DOHH2 (cell line): Measurements from ENCODE around the gene LRRTM4.

Experiments
- H3F3A ChIP-seq: fragments of 200-600 bp; sonication (generic), shearing (Covaris generic); 2 replicates; pipeline ENCODE4 v1.6.0; 2016; ENCODE audit warnings: antibody characterized with exemption, mild to moderate bottlenecking; ENCODE audit not compliant: control insufficient read depth, insufficient read depth
- H3K27ac ChIP-seq: fragments of 200-600 bp; sonication (generic); 2 replicates; pipeline ENCODE4 v1.5.1; 2014; ENCODE audit warnings: low read depth, mild to moderate bottlenecking, low read length, moderate library complexity
- H3K27me3 ChIP-seq: fragments of 200-600 bp; sonication (generic); 2 replicates; pipeline ENCODE4 v1.6.1; 2014; ENCODE audit warnings: mild to moderate bottlenecking, low read length, mixed read lengths; ENCODE audit not compliant: control insufficient read depth
- H3K36me3 ChIP-seq: fragments of 200-600 bp; sonication (generic); 2 replicates; pipeline ENCODE4 v1.6.1; 2014; ENCODE audit warnings: mild to moderate bottlenecking, low read length, moderate library complexity, mixed read lengths; ENCODE audit not compliant: control insufficient read depth
- H3K4me1 ChIP-seq: fragments of 200-600 bp; sonication (generic); 2 replicates; pipeline ENCODE4 v1.6.1; 2014; ENCODE audit warnings: mild to moderate bottlenecking, low read length, mixed read lengths; ENCODE audit not compliant: control insufficient read depth
- H3K4me2 ChIP-seq: fragments of 200-600 bp; sonication (generic); 2 replicates; pipeline ENCODE4 v1.6.0; 2014; ENCODE audit warnings: mild to moderate bottlenecking, low read length, moderate library complexity
- H3K4me3 ChIP-seq: fragments of 200-600 bp; sonication (generic); 2 replicates; pipeline ENCODE4 v1.5.1; 2014; ENCODE audit warnings: mild to moderate bottlenecking, low read length, mixed read lengths
- H3K79me2 ChIP-seq: fragments of 200-600 bp; sonication (generic); 2 replicates; pipeline ENCODE4 v1.6.1; 2014; ENCODE audit warnings: mild to moderate bottlenecking, low read length, mixed read lengths; ENCODE audit not compliant: control insufficient read depth
- H3K9me2 ChIP-seq: fragments of 200-600 bp; sonication (generic); replicated peaks from 2 replicates; pipeline ENCODE4 v1.6.1; 2014; ENCODE audit warnings: mild to moderate bottlenecking, low read length, mixed read lengths; ENCODE audit not compliant: control insufficient read depth
- H3K9me3 ChIP-seq: fragments of 200-600 bp; sonication (generic); 2 replicates; pipeline ENCODE4 v1.6.1; 2014; ENCODE audit warnings: antibody characterized with exemption, low read length, mixed read lengths; ENCODE audit not compliant: control insufficient read depth, insufficient read depth
- H4K20me1 ChIP-seq: fragments of 200-600 bp; sonication (generic); 2 replicates; pipeline ENCODE4 v1.6.0; 2014; ENCODE audit warnings: low read depth, mild to moderate bottlenecking, antibody characterized with exemption, low read length, moderate library complexity; ENCODE audit not compliant: control insufficient read depth, insufficient read depth
- CTCF ChIP-seq: fragments of 200-600 bp; sonication (generic); IDR thresholded peaks from one replicate; pipeline ENCODE4 v1.5.1; 2014; ENCODE audit warnings: antibody characterized with exemption, mild to moderate bottlenecking, low read depth, low read length; ENCODE audit not compliant: poor library complexity, severe bottlenecking
- EZH2phosphoT487 ChIP-seq: fragments of 200-600 bp; sonication (generic); IDR thresholded peaks from 2 replicates; pipeline ENCODE4 v1.6.1; 2017; ENCODE audit warnings: borderline replicate concordance, mild to moderate bottlenecking, antibody characterized with exemption, low read length, moderate library complexity, mixed read lengths

Gene LRRTM4

DNA sequence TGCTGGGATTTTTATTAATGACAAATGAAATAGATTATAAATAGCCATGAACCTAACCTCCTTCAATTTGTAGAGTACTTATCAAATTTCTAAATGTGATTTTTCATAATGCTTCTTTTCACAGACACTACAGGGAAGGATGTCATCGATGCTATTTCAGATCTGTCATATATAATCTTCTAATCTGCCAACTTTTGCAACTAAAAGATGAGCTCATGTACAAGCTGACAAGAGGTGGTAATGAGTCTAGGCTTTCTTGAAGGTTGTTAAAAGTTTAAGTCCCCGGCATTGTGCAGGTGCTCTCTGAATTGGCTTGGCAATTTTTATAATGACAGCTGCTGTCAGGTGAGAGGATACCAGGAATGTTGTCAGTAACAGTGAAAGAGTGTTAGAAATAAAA is 320.4 kb downstream of the LRRTM4 start:
- Histone ChIP-seq H3F3A (no peaks in the 10 kb centered on the region), H3K9me3 (no peaks in the 10 kb centered on the region), H3K36me3 (no peaks in the 10 kb centered on the region), H4K20me1 (no peaks in the 10 kb centered on the region), H3K4me1 (no peaks in the 10 kb centered on the region), H3K4me3 (no peak overlapping the region), H3K9me2 (no peaks in the 10 kb centered on the region), H3K79me2 (no peaks in the 10 kb centered on the region), H3K27me3 (no peaks in the 10 kb centered on the region), H3K4me2 (no peak overlapping the region), H3K27ac (no peak overlapping the region)
- no peak for TF ChIP-seq EZH2phosphoT487
- no peak for TF ChIP-seq CTCF

- TF ChIP-seq EZH2phosphoT487 (no peak), CTCF (no peak)
- Histone ChIP-seq H3K79me2 (no peaks in the 10 kb centered on the region), H4K20me1 (no peaks in the 10 kb centered on the region), H3K9me2 (no peaks in the 10 kb centered on the region), H3K27ac (no peak overlapping the region), H3K9me3 (no peaks in the 10 kb centered on the region), H3K4me3 (no peak overlapping the region), H3K36me3 (no peaks in the 10 kb centered on the region), H3K27me3 (no peaks in the 10 kb centered on the region), H3K4me2 (no peak overlapping the region), H3F3A (no peaks in the 10 kb centered on the region), H3K4me1 (no peaks in the 10 kb centered on the region)
Observed at GRCh38 chr2:77199411-77199810, 322.8 kb downstream of the LRRTM4 start.

DNA sequence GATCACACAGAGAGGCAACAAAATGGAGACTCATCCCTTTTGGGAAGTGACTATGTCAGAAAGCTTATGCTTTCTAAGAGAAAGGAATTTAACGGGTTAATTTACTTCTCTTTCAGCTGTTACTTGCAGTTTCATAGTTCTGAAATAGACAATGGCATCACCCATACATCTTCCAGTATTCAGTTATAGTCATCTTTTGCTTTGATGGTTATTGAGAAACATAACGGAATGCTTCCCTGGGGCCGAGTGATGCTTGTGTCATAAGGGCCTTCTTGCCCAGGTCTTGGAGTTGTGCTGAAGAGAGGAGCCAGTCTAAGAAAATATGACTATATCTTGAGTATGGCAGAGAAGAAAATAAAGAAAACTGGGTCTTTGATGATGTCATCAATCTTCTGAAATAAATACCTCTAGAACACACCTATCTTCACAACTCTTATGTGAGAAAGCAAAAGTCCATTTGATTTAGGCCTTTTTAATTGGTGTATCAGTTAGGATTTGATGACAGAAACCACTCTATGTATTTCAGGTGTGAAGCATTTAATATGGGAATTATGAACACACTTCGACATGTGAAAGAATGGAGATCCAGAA is 328.2 kb downstream of the LRRTM4 start:
- no peaks in the 10 kb centered on the region for H3K36me3 ChIP-seq
- no peaks in the 10 kb centered on the region for H3K27me3 ChIP-seq
- H3K27ac ChIP-seq = no peak overlapping the region
- no peaks in the 10 kb centered on the region for H3K9me3 ChIP-seq
- no peaks in the 10 kb centered on the region for H3K4me1 ChIP-seq
- no peak overlapping the region for H3K4me3 ChIP-seq
- no peaks in the 10 kb centered on the region for H4K20me1 ChIP-seq
- no peaks in the 10 kb centered on the region for H3F3A ChIP-seq
- H3K9me2 ChIP-seq = no peaks in the 10 kb centered on the region
- TF ChIP-seq CTCF (no peak), EZH2phosphoT487 (no peak)
- H3K4me2 ChIP-seq = no peak overlapping the region
- H3K79me2 ChIP-seq = no peaks in the 10 kb centered on the region
